Endothelial cell of umbilical vein (primary cell): Measurements from ENCODE around the gene TPM2.

Experiments
- CTCF ChIP-seq, 2 donors: IDR thresholded peaks; 1 replicate in 1 of 2; 2 replicates in 1 of 2; pipeline ENCODE4 v1.5.1; 2011; ENCODE audit warnings: low read length in 2 of 2, mild to moderate bottlenecking in 2 of 2, moderate library complexity in 2 of 2, control low read depth in 1 of 2, inconsistent platforms in 1 of 2, low read depth in 1 of 2; ENCODE audit not compliant: insufficient read depth in 1 of 2; ENCODE audit errors: extremely low read depth in 1 of 2
- EZH2 ChIP-seq: IDR thresholded peaks from 2 replicates; pipeline ENCODE4 v1.6.1; 2012; ENCODE audit warnings: borderline replicate concordance, low read depth, mild to moderate bottlenecking, moderate library complexity, low read length, inconsistent platforms; ENCODE audit not compliant: severe bottlenecking
- FOS ChIP-seq: IDR thresholded peaks from 2 replicates; pipeline ENCODE4 v1.6.1; 2011; ENCODE audit warnings: mild to moderate bottlenecking, low read length, moderate library complexity, borderline replicate concordance; ENCODE audit not compliant: insufficient read depth
- GATA2 ChIP-seq: IDR thresholded peaks from 2 replicates; pipeline ENCODE4 v1.7.0; 2011; ENCODE audit warnings: low read depth, mild to moderate bottlenecking, moderate library complexity, mixed read lengths, low read length; ENCODE audit not compliant: insufficient read length, insufficient read depth
- MAX ChIP-seq: IDR thresholded peaks from 2 replicates; pipeline ENCODE4 v1.6.1; 2011; ENCODE audit not compliant: insufficient read depth, insufficient read length
- MYC ChIP-seq: IDR thresholded peaks from one replicate; pipeline ENCODE4 v1.6.1; 2011; ENCODE audit warnings: mild to moderate bottlenecking, low read depth, low read length
- POLR2A ChIP-seq: IDR thresholded peaks from 2 replicates; pipeline ENCODE4 v1.6.1; 2012; ENCODE audit warnings: low read depth, mild to moderate bottlenecking, control low read depth, low read length
- POLR2AphosphoS5 ChIP-seq: IDR thresholded peaks from 2 replicates; pipeline ENCODE4 v1.6.1; 2012; ENCODE audit warnings: low read depth, mild to moderate bottlenecking, control low read depth, low read length, moderate library complexity; ENCODE audit not compliant: insufficient read depth

- no peak for TF ChIP-seq POLR2A
- no peak for TF ChIP-seq CTCF (IDR thresholded peaks at IDR 0.05; ENCODE audit: extremely low read depth in 1 of 2, insufficient read depth in 1 of 2, low read depth in 1 of 2, low read length in 2 of 2)
- TF ChIP-seq MYC: no peak
- TF ChIP-seq EZH2: no peak
- TF ChIP-seq FOS: no peak
- no peak for TF ChIP-seq POLR2AphosphoS5
- TF ChIP-seq GATA2: no peak
- TF ChIP-seq MAX: no peak
Measured at GRCh38 chr9:35683323-35683722, 6.4 kb downstream of the TPM2 start.
